ENCODE results near the gene ABTB1. TPM values are rescaled to one million over a fixed set of nuclear protein-coding genes. Genes with fewer than 3 reads are reported as not detected.

ABTB1 gene
- total and polyA plus RNA-seq, 8 donors, result 22.0 to 113 (median 43.7) TPM

- 73 to 79% (median 76%) methylated on average over 18 to 22 of the region's 22 CpGs for WGBS, 5 donors
- Histone ChIP-seq H3K9me3 (no peaks in the 10 kb centered on the region), H3K4me1 (peaks cover 0 to 32% (median 11%) of the 10 kb centered on the region in 4 donors), H3K36me3 (peaks cover 0 to 6% (median 5%) of the 10 kb centered on the region in 4 donors), H3K27ac (no peak overlapping the region), H3K27me3 (no peaks in the 10 kb centered on the region), H3K4me3 (no peak overlapping the region)
- TF ChIP-seq CTCF (IDR thresholded peaks at IDR 0.05) (no peak), POLR2AphosphoS5 (IDR thresholded peaks at IDR 0.05) (no peak), POLR2A (IDR thresholded peaks at IDR 0.05) (no peak), EP300 (IDR thresholded peaks at IDR 0.05) (no peak)
- intact Hi-C loops (cut with DNase I; ENCODE audit: low total_unique reads), result no loop called here
- no peak for DNase-seq
Observed at GRCh38 chr3:127684871-127685707, 12.3 kb downstream of the ABTB1 start.

GRCh38 chr3:127685708-127686511 lies 13.2 kb downstream of the ABTB1 start:
- 73 to 81% (median 78%) methylated on average over 4 of the region's 4 CpGs for WGBS, 5 donors
- no peak overlapping the region for H3K4me3 ChIP-seq
- H3K27me3 ChIP-seq, result no peaks in the 10 kb centered on the region
- TF ChIP-seq POLR2A (IDR thresholded peaks at IDR 0.05) (no peak), POLR2AphosphoS5 (IDR thresholded peaks at IDR 0.05) (no peak), CTCF (IDR thresholded peaks at IDR 0.05) (no peak), EP300 (IDR thresholded peaks at IDR 0.05) (no peak)
- DNase-seq, result no peak
- no peaks in the 10 kb centered on the region for H3K36me3 ChIP-seq
- intact Hi-C loops (cut with DNase I; ENCODE audit: low total_unique reads), result no loop called here
- no peaks in the 10 kb centered on the region for H3K9me3 ChIP-seq
- no peak overlapping the region for H3K27ac ChIP-seq
- peaks cover 0 to 40% (median 15%) of the 10 kb centered on the region in 4 donors for H3K4me1 ChIP-seq

GRCh38 chr3:127686512-127686894 lies 13.8 kb downstream of the ABTB1 start:
- Histone ChIP-seq H3K9me3 (no peaks in the 10 kb centered on the region), H3K4me3 (no peak overlapping the region), H3K27ac (no peak overlapping the region), H3K4me1 (peaks cover 0 to 42% (median 15%) of the 10 kb centered on the region in 4 donors), H3K36me3 (peaks cover 0 to 4% (median 0%) of the 10 kb centered on the region in 4 donors), H3K27me3 (no peaks in the 10 kb centered on the region)
- TF ChIP-seq CTCF (IDR thresholded peaks at IDR 0.05), result no peak
- no peak for TF ChIP-seq POLR2A (IDR thresholded peaks at IDR 0.05)
- no peak for TF ChIP-seq EP300 (IDR thresholded peaks at IDR 0.05)
- no peak for TF ChIP-seq POLR2AphosphoS5 (IDR thresholded peaks at IDR 0.05)
- intact Hi-C loops (cut with DNase I; ENCODE audit: low total_unique reads), result no loop called here
- no peak for DNase-seq

GRCh38 chr3:127687228-127687737 lies 14.5 kb downstream of the ABTB1 start:
- peaks cover 0 to 42% (median 15%) of the 10 kb centered on the region in 4 donors for H3K4me1 ChIP-seq
- DNase-seq, result no peak
- no peak overlapping the region for H3K27ac ChIP-seq
- no peaks in the 10 kb centered on the region for H3K27me3 ChIP-seq
- TF ChIP-seq CTCF (IDR thresholded peaks at IDR 0.05) (no peak), EP300 (IDR thresholded peaks at IDR 0.05) (no peak), POLR2AphosphoS5 (IDR thresholded peaks at IDR 0.05) (no peak), POLR2A (IDR thresholded peaks at IDR 0.05) (no peak)
- H3K9me3 ChIP-seq, result no peaks in the 10 kb centered on the region
- H3K36me3 ChIP-seq, result peaks cover 0 to 12% (median 1%) of the 10 kb centered on the region in 4 donors
- H3K4me3 ChIP-seq, result no peak overlapping the region
- intact Hi-C loops (cut with DNase I; ENCODE audit: low total_unique reads), result no loop called here
- 93 to 100% (median 96%) methylated on average over 2 of the region's 2 CpGs for WGBS, 5 donors

Measured in stomach (tissue), 9 donors.